Transverse colon (tissue), 4 donors: Measurements from ENCODE around the gene PACS2. TPM values are rescaled to one million over a fixed set of nuclear protein-coding genes. Genes with fewer than 3 reads are reported as not detected.

Experiments
- DNase-seq: peaks from one replicate; pipeline ENCODE4 v3.0.0-alpha.2; 2019
- H3K27ac ChIP-seq, 4 donors: fragments of 200-600 bp; sonication (generic); 2 replicates each; pipeline ENCODE4 v1.5.1; 2016 to 2018; ENCODE audit warnings: inconsistent platforms in 4 of 4
- H3K27me3 ChIP-seq: fragments of 200-600 bp; sonication (generic); 2 replicates; pipeline ENCODE4 v1.5.1; 2017; ENCODE audit warnings: inconsistent platforms
- H3K36me3 ChIP-seq, 4 donors: fragments of 200-600 bp; sonication (generic); 2 replicates each; pipeline ENCODE4 v1.5.1; 2017 to 2019; ENCODE audit warnings: inconsistent platforms in 4 of 4
- H3K4me1 ChIP-seq, 4 donors: fragments of 200-600 bp; sonication (generic); 2 replicates each; pipeline ENCODE4 v1.5.1; 2017 to 2020; ENCODE audit warnings: inconsistent platforms in 4 of 4
- H3K4me3 ChIP-seq, 4 donors: fragments of 200-600 bp; sonication (generic); 1 replicate in 1 of 4; 2 replicates in 3 of 4; pipeline versions ENCODE4 v1.5.1 to v1.6.1; 2017 to 2019; ENCODE audit warnings: inconsistent platforms in 4 of 4
- H3K9me3 ChIP-seq, 2 donors: fragments of 200-600 bp; sonication (generic); 2 replicates each; pipeline ENCODE4 v1.5.1; 2017 to 2019; ENCODE audit warnings: inconsistent platforms in 2 of 2
- CTCF ChIP-seq, 5 experiments: fragments of 200-600 bp in 3 of 5; fragments of 450-650 bp in 2 of 5; sonication (generic) in 3 of 5; IDR thresholded peaks; 1 replicate in 2 of 5; 2 replicates in 3 of 5; pipeline ENCODE4 v1.5.1; 2016 to 2017; ENCODE audit warnings: antibody characterized with exemption in 5 of 5, inconsistent platforms in 3 of 5, mild to moderate bottlenecking in 2 of 5, moderate library complexity in 1 of 5
- EP300 ChIP-seq: sonication (generic); formaldehyde crosslinking; IDR thresholded peaks from one replicate; pipeline ENCODE4 v1.6.1; 2017; ENCODE audit warnings: antibody characterized with exemption, low read depth
- POLR2A ChIP-seq: fragments of 450-650 bp; IDR thresholded peaks from one replicate; pipeline ENCODE4 v1.6.1; 2016; ENCODE audit warnings: antibody characterized with exemption, mild to moderate bottlenecking, moderate library complexity
- POLR2AphosphoS5 ChIP-seq, 3 donors: sonication (generic); formaldehyde crosslinking; IDR thresholded peaks; one replicate each; pipeline ENCODE4 v1.6.1; 2016; ENCODE audit warnings: antibody characterized with exemption in 3 of 3
- WGBS, 2 donors: methylation state at CpG; one replicate each; pipeline ENCODE4 v1.1.5; 2018; ENCODE audit warnings: low coverage in 1 of 2; 5-methylcytosine and 5-hydroxymethylcytosine counted together
- in situ Hi-C, 4 donors: fragments of 200-750 bp; cut with MboI; loops; one replicate each; pipeline versions ENCODE4 v1.15.0 to v1.15.1; 2017; ENCODE audit warnings: low sequenced_read_pairs in 3 of 4, low pct_ligation_motif_present in 1 of 4, low pct_unique_long_range_greater_than_20kb in 1 of 4
- intact Hi-C: fragments of 100-400 bp; cut with DNase I; formaldehyde crosslinking; loops from one replicate; pipeline ENCODE4 v1.15.1; 2023; ENCODE audit warnings: low total_unique reads
- total RNA-seq, 4 donors: library from RNA; depleted of rRNA; stranded (reverse); fragments of >200 nt; gene quantifications; one replicate each; pipeline ENCODE4 v1.1.0, GENCODE V29; 2016

Gene PACS2
- total RNA-seq, 4 donors from 2014 or later = 63.0 to 249 (median 135) TPM

- 92% methylated on average over 24 of the region's 24 CpGs; no CpG with 5 or more reads in 1 of the 2 donors for WGBS, 2 donors
- H3K27ac ChIP-seq = no peak overlapping the region
- in situ Hi-C loops = no loop called here
- no peak for DNase-seq
- peaks cover 0 to 4% (median 3%) of the 10 kb centered on the region in 4 donors for H3K4me1 ChIP-seq
- intact Hi-C loops = loop anchor here (5.0 to 10.0 kb wide), 2 partner anchors 70 to 82 kb away; partner anchors contain the start of gene TMEM121
- no peaks in the 10 kb centered on the region for H3K9me3 ChIP-seq
- H3K36me3 ChIP-seq = no peaks in the 10 kb centered on the region
- TF ChIP-seq POLR2A (no peak), EP300 (no peak), POLR2AphosphoS5 (IDR thresholded peaks at IDR 0.05) (no peak), CTCF (IDR thresholded peaks at IDR 0.05) (no peak)
- H3K4me3 ChIP-seq = no peak overlapping the region
- no peaks in the 10 kb centered on the region for H3K27me3 ChIP-seq
Observed at GRCh38 chr14:105445290-105445689, 130.7 kb downstream of the PACS2 start.

DNA sequence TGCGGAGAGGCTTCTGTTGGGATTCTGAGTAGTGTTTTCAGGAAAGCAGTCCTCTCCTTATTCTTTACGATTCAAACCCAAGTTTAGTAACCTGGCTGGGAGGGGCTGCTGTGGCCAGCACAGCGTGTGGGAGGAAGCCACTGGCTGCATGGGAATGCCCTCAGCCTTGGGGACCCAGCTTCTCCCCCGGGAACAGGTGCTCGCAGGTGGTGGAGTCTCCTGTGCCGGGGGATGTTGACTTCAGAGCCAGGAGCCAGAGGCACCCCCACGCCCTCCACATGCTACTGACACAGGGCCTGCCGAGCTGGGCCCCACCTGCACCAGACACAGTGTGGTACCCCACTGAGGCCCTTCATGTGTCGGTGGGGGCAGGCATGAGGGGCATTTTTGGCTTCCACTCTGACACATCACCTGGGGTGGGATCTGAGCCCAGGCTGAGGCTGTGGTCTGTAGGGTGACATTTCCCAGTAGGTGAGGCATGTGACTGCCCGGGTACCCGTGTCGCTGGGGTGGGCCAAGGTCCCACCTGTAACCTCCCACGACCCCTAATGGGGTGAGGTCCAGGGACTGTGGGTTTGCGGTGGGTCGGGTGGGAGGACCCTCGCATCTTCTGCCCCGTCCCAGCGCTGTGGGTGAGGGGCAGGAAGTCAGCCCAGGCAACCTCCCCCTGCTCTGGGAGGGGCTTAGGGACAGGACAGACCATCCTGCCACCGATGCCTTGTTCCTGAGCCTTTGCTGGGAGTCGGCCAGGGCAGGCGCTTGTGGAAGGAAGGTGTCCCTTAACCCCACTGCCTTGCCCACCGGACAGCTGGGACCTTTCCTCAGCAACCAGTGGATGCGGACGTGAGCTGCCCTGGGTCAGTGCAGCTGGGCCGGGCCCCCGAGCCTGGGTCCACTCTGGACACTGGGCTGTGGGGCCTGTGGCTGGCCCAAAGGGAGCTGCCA is 131.6 kb downstream of the PACS2 start:
- H3K36me3 ChIP-seq = peaks cover 0 to 3% (median 0%) of the 10 kb centered on the region in 4 donors

GRCh38 chr14:105446971-105447370 is 132.4 kb downstream of the PACS2 start:
- no peaks in the 10 kb centered on the region for H3K27me3 ChIP-seq
- H3K4me1 ChIP-seq = peaks cover 0 to 4% (median 3%) of the 10 kb centered on the region in 4 donors
- in situ Hi-C loops = no loop called here
- no peak for DNase-seq
- no peak overlapping the region for H3K4me3 ChIP-seq
- H3K9me3 ChIP-seq = no peaks in the 10 kb centered on the region
- TF ChIP-seq POLR2A (no peak), EP300 (no peak), CTCF (IDR thresholded peaks at IDR 0.05) (no peak), POLR2AphosphoS5 (IDR thresholded peaks at IDR 0.05) (no peak)
- peaks cover 0 to 3% (median 0%) of the 10 kb centered on the region in 4 donors for H3K36me3 ChIP-seq
- intact Hi-C loops = loop anchor here (5.0 to 10.0 kb wide), 2 partner anchors 72 to 80 kb away; partner anchors contain the start of gene TMEM121
- H3K27ac ChIP-seq = no peak overlapping the region
- 81% methylated on average over 14 of the region's 14 CpGs; no CpG with 5 or more reads in 1 of the 2 donors for WGBS, 2 donors

More for the DNA sequence above, 131.6 kb downstream of the PACS2 start:
- intact Hi-C loops = loop anchor here (5.0 to 10.0 kb wide), 2 partner anchors 71 to 81 kb away; partner anchors contain the start of gene TMEM121
- in situ Hi-C loops = no loop called here
- H3K4me3 ChIP-seq = no peak overlapping the region
- WGBS, 2 donors = 87 to 100% methylated on average over 2 to 23 of the region's 26 CpGs
- no peaks in the 10 kb centered on the region for H3K27me3 ChIP-seq
- H3K27ac ChIP-seq = no peak overlapping the region
- no peak for TF ChIP-seq POLR2A
- TF ChIP-seq POLR2AphosphoS5 (IDR thresholded peaks at IDR 0.05) = no peak
- no peak for TF ChIP-seq EP300
- H3K4me1 ChIP-seq = peaks cover 0 to 4% (median 3%) of the 10 kb centered on the region in 4 donors
- no peaks in the 10 kb centered on the region for H3K9me3 ChIP-seq
- no peak for DNase-seq

Other genes starting within 250 kb of the PACS2 start
- 10 to 100 TPM in 1 of 4 donors, 1 to 10 TPM in 1, under 1 TPM in 2; 0.20 to 11.6 (median 2.1) TPM for gene GPR132, start 249.3 kb upstream of the PACS2 start, total RNA-seq
- 10 to 100 TPM in 1 of 4 donors, 1 to 10 TPM in 3; 5.4 to 29.9 (median 6.6) TPM for gene JAG2, start 146.0 kb upstream of the PACS2 start, total RNA-seq
- gene NUDT14, start 133.4 kb upstream of the PACS2 start, total RNA-seq = 10 to 100 TPM; 17.0 to 53.9 (median 32.6) TPM
- 10 to 100 TPM; 52.2 to 69.6 (median 64.4) TPM for gene BTBD6, start 66.2 kb upstream of the PACS2 start, total RNA-seq
- 10 to 100 TPM; 36.2 to 93.9 (median 62.6) TPM for gene BRF1, start 13.7 kb upstream of the PACS2 start, total RNA-seq
- gene TEX22, start 83.8 kb downstream of the PACS2 start, total RNA-seq = under 1 TPM in 1 of 4 donors, not detected in 3; 0.41 TPM
- 100 to 1,000 TPM in 2 of 4 donors, 10 to 100 TPM in 2; 79.4 to 293 (median 106) TPM for gene MTA1, start 105.1 kb downstream of the PACS2 start, total RNA-seq
- gene CRIP2, start 160.1 kb downstream of the PACS2 start, total RNA-seq = 10 to 100 TPM; 11.2 to 67.3 (median 22.4) TPM
- gene CRIP1, start 172.1 kb downstream of the PACS2 start, total RNA-seq = 100 to 1,000 TPM in 1 of 4 donors, 10 to 100 TPM in 2, not detected in 1; 16.9 to 246 (median 63.0) TPM
- gene TEDC1, start 176.5 kb downstream of the PACS2 start, total RNA-seq = 10 to 100 TPM; 10.8 to 52.9 (median 29.5) TPM
- gene TMEM121, start 211.8 kb downstream of the PACS2 start, total RNA-seq = under 1 TPM in 2 of 4 donors, not detected in 2; 0.48 to 0.96 TPM